Subcutaneous abdominal adipose tissue (tissue), 5 donors: Measurements from ENCODE around the gene EFHC2.

ENCODE experiments used
- H3K27ac ChIP-seq: one replicate; pipeline ENCODE4 v1.7.0; 2013; ENCODE audit warnings: low read depth, mild to moderate bottlenecking, inconsistent platforms, low read length, moderate library complexity
- H3K27me3 ChIP-seq, 5 donors: one replicate each; pipeline ENCODE4 v1.7.0; 2013; ENCODE audit warnings: low read length in 5 of 5, inconsistent platforms in 1 of 5; ENCODE audit not compliant: control insufficient read depth in 5 of 5, insufficient read depth in 4 of 5
- H3K36me3 ChIP-seq, 5 donors: one replicate each; pipeline ENCODE4 v1.7.0; 2013; ENCODE audit warnings: low read length in 5 of 5; ENCODE audit not compliant: control insufficient read depth in 5 of 5, insufficient read depth in 5 of 5
- H3K4me1 ChIP-seq, 5 donors: one replicate each; pipeline ENCODE4 v1.7.0; 2013; ENCODE audit warnings: low read length in 5 of 5, mild to moderate bottlenecking in 3 of 5, moderate library complexity in 1 of 5; ENCODE audit not compliant: control insufficient read depth in 5 of 5, insufficient read depth in 5 of 5
- H3K4me3 ChIP-seq, 5 donors: one replicate each; pipeline ENCODE4 v1.7.0; 2013; ENCODE audit warnings: low read length in 5 of 5, low read depth in 1 of 5
- H3K9ac ChIP-seq, 5 donors: one replicate each; pipeline ENCODE4 v1.7.0; 2013; ENCODE audit warnings: low read length in 5 of 5, mild to moderate bottlenecking in 4 of 5, moderate library complexity in 3 of 5
- H3K9me3 ChIP-seq, 5 donors: one replicate each; pipeline ENCODE4 v1.7.0; 2013; ENCODE audit warnings: low read length in 5 of 5; ENCODE audit not compliant: control insufficient read depth in 5 of 5
- donor health status: healthy.
- donor health status: healthy.
- donor health status: healthy.
- donor health status: healthy.
- donor health status: healthy.

The EFHC2 gene

GRCh38 chrX:44306356-44306755 lies 37.1 kb downstream of the EFHC2 start:
- no peak overlapping the region for H3K4me3 ChIP-seq
- no peaks in the 10 kb centered on the region for H3K9me3 ChIP-seq
- no peaks in the 10 kb centered on the region for H3K36me3 ChIP-seq
- H3K27me3 ChIP-seq = peaks cover 0 to 7% (median 3%) of the 10 kb centered on the region in 5 donors
- H3K27ac ChIP-seq = no peak overlapping the region
- H3K4me1 ChIP-seq = no peaks in the 10 kb centered on the region
- no peak overlapping the region for H3K9ac ChIP-seq

GRCh38 chrX:44305921-44306320 lies 37.6 kb downstream of the EFHC2 start:
- H3K36me3 ChIP-seq = no peaks in the 10 kb centered on the region
- no peak overlapping the region for H3K4me3 ChIP-seq
- H3K27ac ChIP-seq = no peak overlapping the region
- H3K4me1 ChIP-seq = no peaks in the 10 kb centered on the region
- no peak overlapping the region for H3K9ac ChIP-seq
- no peaks in the 10 kb centered on the region for H3K9me3 ChIP-seq
- H3K27me3 ChIP-seq = peaks cover 0 to 7% (median 3%) of the 10 kb centered on the region in 5 donors

- Histone ChIP-seq H3K4me1 (no peaks in the 10 kb centered on the region), H3K9me3 (no peaks in the 10 kb centered on the region), H3K27ac (no peak overlapping the region), H3K27me3 (peaks cover 0 to 7% (median 0%) of the 10 kb centered on the region in 5 donors), H3K4me3 (no peak overlapping the region), H3K36me3 (no peaks in the 10 kb centered on the region), H3K9ac (no peak overlapping the region)
These were observed 40.4 kb downstream of the EFHC2 start for GRCh38 chrX:44303119-44303518.

GRCh38 chrX:44299177-44299576 lies 44.3 kb downstream of the EFHC2 start:
- no peak overlapping the region for H3K27ac ChIP-seq
- peaks cover 0 to 7% (median 3%) of the 10 kb centered on the region in 5 donors for H3K27me3 ChIP-seq
- H3K36me3 ChIP-seq = no peaks in the 10 kb centered on the region
- H3K9me3 ChIP-seq = no peaks in the 10 kb centered on the region
- H3K4me1 ChIP-seq = no peaks in the 10 kb centered on the region
- H3K9ac ChIP-seq = no peak overlapping the region
- no peak overlapping the region for H3K4me3 ChIP-seq

GRCh38 chrX:44291468-44292092 lies 51.9 kb downstream of the EFHC2 start:
- H3K9me3 ChIP-seq = no peaks in the 10 kb centered on the region
- H3K4me3 ChIP-seq = no peak overlapping the region
- H3K36me3 ChIP-seq = no peaks in the 10 kb centered on the region
- peaks cover 0 to 14% (median 3%) of the 10 kb centered on the region in 5 donors for H3K27me3 ChIP-seq
- H3K4me1 ChIP-seq = no peaks in the 10 kb centered on the region
- H3K9ac ChIP-seq = no peak overlapping the region
- H3K27ac ChIP-seq = no peak overlapping the region

GRCh38 chrX:44290718-44291117 lies 52.8 kb downstream of the EFHC2 start:
- no peaks in the 10 kb centered on the region for H3K4me1 ChIP-seq
- H3K27ac ChIP-seq = no peak overlapping the region
- H3K36me3 ChIP-seq = no peaks in the 10 kb centered on the region
- peaks cover 0 to 13% (median 5%) of the 10 kb centered on the region in 5 donors for H3K27me3 ChIP-seq
- no peaks in the 10 kb centered on the region for H3K9me3 ChIP-seq
- no peak overlapping the region for H3K4me3 ChIP-seq
- H3K9ac ChIP-seq = no peak overlapping the region

- Histone ChIP-seq H3K4me1 (no peaks in the 10 kb centered on the region), H3K9ac (no peak overlapping the region), H3K27me3 (peaks cover 0 to 5% (median 2%) of the 10 kb centered on the region in 5 donors), H3K4me3 (no peak overlapping the region), H3K36me3 (no peaks in the 10 kb centered on the region), H3K27ac (no peak overlapping the region), H3K9me3 (peaks cover 0 to 4% (median 0%) of the 10 kb centered on the region in 5 donors)
These were observed 60.7 kb downstream of the EFHC2 start for GRCh38 chrX:44282753-44283152.

GRCh38 chrX:44280116-44280515 lies 63.4 kb downstream of the EFHC2 start:
- peaks cover 0 to 5% (median 2%) of the 10 kb centered on the region in 5 donors for H3K27me3 ChIP-seq
- no peak overlapping the region for H3K4me3 ChIP-seq
- H3K4me1 ChIP-seq = no peaks in the 10 kb centered on the region
- peaks cover 0 to 4% (median 0%) of the 10 kb centered on the region in 5 donors for H3K9me3 ChIP-seq
- no peak overlapping the region for H3K9ac ChIP-seq
- H3K36me3 ChIP-seq = no peaks in the 10 kb centered on the region
- no peak overlapping the region for H3K27ac ChIP-seq

- Histone ChIP-seq H3K9ac (no peak overlapping the region), H3K36me3 (no peaks in the 10 kb centered on the region), H3K4me1 (no peaks in the 10 kb centered on the region), H3K27me3 (peaks cover 0 to 19% (median 7%) of the 10 kb centered on the region in 5 donors), H3K27ac (no peak overlapping the region), H3K9me3 (no peaks in the 10 kb centered on the region), H3K4me3 (no peak overlapping the region)
These were observed 69.4 kb downstream of the EFHC2 start for GRCh38 chrX:44274096-44274495.

GRCh38 chrX:44267861-44268260 lies 75.6 kb downstream of the EFHC2 start:
- no peaks in the 10 kb centered on the region for H3K9me3 ChIP-seq
- peaks cover 0 to 17% (median 7%) of the 10 kb centered on the region in 5 donors for H3K27me3 ChIP-seq
- H3K9ac ChIP-seq = no peak overlapping the region
- H3K4me1 ChIP-seq = no peaks in the 10 kb centered on the region
- H3K36me3 ChIP-seq = no peaks in the 10 kb centered on the region
- no peak overlapping the region for H3K4me3 ChIP-seq
- H3K27ac ChIP-seq = no peak overlapping the region
